ENCODE data around the gene RPP21.
A peak's percentile ranks its signal among the peaks of the same experiment; 100 is the strongest.

Gene RPP21

DNA sequence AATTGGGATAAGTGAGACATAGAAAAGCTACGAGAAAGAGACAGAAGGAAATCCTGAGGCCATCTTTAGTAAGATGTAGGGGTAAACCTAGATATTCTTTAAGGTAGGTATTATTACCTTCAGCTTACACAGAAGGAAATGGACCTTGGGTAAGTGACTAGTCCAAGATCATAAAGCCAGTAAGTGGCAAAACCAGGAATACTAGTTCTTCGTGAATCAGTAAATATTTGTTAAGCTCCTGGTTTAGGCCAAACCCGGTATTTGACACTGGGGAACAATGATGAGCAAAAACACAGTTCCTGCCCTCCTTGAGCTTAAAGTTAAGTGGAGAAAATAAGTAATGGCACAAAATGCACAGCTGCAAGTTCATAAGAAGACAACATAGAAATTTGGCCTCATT is 13.0 kb upstream of the RPP21 start:
- Histone ChIP-seq H3K79me2 (ENCODE audit: control insufficient read depth, insufficient read depth, low read length, unreplicated experiment) (peaks cover 11% of the 10 kb centered on the region), H3K4me3 (ENCODE audit: low read depth, low read length) (no peak overlapping the region), H3K27ac (ENCODE audit: low read depth, low read length) (no peak overlapping the region), H3K36me3 (ENCODE audit: insufficient read depth, low read length) (peaks cover 15% of the 10 kb centered on the region), H3K4me1 (ENCODE audit: control insufficient read depth, insufficient read depth, low read length, unreplicated experiment) (peaks cover 7% of the 10 kb centered on the region), H2AFZ (ENCODE audit: low read length, unreplicated experiment) (no peak overlapping the region), H3K27me3 (ENCODE audit: insufficient read depth, low read length) (no peaks in the 10 kb centered on the region)

DNA sequence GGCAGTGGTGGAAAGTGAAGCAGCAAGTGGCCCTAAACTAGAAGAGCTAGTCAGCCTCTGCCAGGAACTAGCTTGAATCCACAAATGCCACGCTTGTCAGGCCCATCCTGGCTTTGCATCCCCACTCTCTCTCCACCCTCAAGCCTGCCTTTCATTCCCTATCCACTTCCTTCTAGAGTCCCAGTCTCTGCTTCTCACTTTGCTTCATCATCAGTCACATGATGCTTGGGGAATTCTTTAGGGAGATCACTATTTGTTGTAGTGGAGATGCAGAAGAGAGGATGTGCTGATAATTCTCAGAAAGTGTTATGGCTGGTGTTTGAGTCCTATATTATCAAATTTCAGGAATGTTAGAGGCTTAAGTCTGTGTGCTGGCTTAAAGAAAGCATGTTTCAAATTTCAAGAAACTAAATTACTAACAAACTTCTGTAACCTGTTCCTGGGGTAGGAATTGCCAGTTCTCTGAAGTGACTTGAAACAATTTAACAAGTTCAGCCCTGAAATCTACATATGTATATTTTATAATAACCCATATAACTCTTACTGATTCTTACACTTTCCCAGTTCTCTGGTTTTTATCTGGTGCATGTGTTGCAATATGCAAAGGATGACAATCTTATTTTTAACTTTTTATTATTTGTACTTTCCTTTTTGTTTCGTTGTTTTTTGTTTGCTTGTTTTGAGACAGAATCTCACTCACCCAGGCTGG is 10.7 kb upstream of the RPP21 start:
- Histone ChIP-seq H3K4me1 (ENCODE audit: control insufficient read depth, insufficient read depth, low read length, unreplicated experiment) (no peaks in the 10 kb centered on the region), H3K4me3 (ENCODE audit: low read depth, low read length) (no peak overlapping the region), H2AFZ (ENCODE audit: low read length, unreplicated experiment) (no peak overlapping the region), H3K79me2 (ENCODE audit: control insufficient read depth, insufficient read depth, low read length, unreplicated experiment) (no peaks in the 10 kb centered on the region), H3K27ac (ENCODE audit: low read depth, low read length) (no peak overlapping the region), H3K27me3 (ENCODE audit: insufficient read depth, low read length) (no peaks in the 10 kb centered on the region), H3K36me3 (ENCODE audit: insufficient read depth, low read length) (peaks cover 21% of the 10 kb centered on the region)

DNA sequence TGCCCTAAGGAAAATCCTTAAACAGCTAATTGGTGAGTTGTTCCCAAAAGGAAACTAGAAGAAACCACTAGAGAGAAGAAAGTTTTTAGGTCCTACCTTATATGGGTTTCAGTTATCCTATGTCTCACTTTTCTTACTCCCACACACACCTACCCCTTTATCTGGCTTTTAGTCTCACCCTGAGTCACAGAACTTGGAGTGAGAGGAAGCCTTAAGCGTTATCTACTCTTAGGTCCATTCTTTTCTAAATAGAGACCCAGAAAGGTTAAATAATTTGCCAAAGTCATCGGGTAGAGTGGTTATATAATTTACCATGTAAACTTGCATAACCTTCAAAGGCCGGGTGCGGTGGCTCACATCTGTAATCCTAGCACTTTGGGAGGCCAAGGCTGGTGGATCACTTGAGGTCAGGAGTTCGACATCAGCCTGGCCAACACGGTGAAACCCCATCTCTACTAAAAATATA is 4.3 kb upstream of the RPP21 start:
- Histone ChIP-seq H3K36me3 (ENCODE audit: insufficient read depth, low read length) (peaks cover 15% of the 10 kb centered on the region), H3K4me1 (ENCODE audit: control insufficient read depth, insufficient read depth, low read length, unreplicated experiment) (no peaks in the 10 kb centered on the region)

DNA sequence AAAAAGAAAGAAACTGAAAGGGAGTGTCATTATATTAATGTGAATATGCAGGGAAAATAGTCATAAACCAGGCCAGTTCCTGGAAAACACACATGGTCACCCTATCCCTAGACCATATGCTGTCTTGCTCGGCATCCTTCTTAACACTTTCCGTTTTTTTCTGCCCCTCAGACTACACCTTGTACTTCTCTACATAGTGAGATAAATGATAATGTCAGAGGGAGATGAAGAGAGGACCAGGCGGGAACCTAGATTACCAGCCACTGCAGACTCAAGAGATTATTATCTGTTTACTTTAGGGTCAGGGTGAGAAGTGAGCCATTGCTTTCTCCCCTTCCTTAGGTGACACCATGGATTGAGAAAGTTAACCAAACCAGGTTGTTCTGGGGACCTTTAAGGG is 3.7 kb upstream of the RPP21 start:
- no peak overlapping the region for H3K27ac ChIP-seq (ENCODE audit: low read depth, low read length)
- no peak overlapping the region for H2AFZ ChIP-seq (ENCODE audit: low read length, unreplicated experiment)
- H3K36me3 ChIP-seq (ENCODE audit: insufficient read depth, low read length), result peaks cover 12% of the 10 kb centered on the region
- no peaks in the 10 kb centered on the region for H3K79me2 ChIP-seq (ENCODE audit: control insufficient read depth, insufficient read depth, low read length, unreplicated experiment)
- peaks cover 3% of the 10 kb centered on the region for H3K4me1 ChIP-seq (ENCODE audit: control insufficient read depth, insufficient read depth, low read length, unreplicated experiment)
- no peaks in the 10 kb centered on the region for H3K27me3 ChIP-seq (ENCODE audit: insufficient read depth, low read length)
- H3K4me3 ChIP-seq (ENCODE audit: low read depth, low read length), result no peak overlapping the region

More for the DNA sequence above, 4.3 kb upstream of the RPP21 start:
- Histone ChIP-seq H3K27me3 (ENCODE audit: insufficient read depth, low read length) (no peaks in the 10 kb centered on the region), H3K79me2 (ENCODE audit: control insufficient read depth, insufficient read depth, low read length, unreplicated experiment) (no peaks in the 10 kb centered on the region), H2AFZ (ENCODE audit: low read length, unreplicated experiment) (no peak overlapping the region), H3K27ac (ENCODE audit: low read depth, low read length) (no peak overlapping the region), H3K4me3 (ENCODE audit: low read depth, low read length) (no peak overlapping the region)

DNA sequence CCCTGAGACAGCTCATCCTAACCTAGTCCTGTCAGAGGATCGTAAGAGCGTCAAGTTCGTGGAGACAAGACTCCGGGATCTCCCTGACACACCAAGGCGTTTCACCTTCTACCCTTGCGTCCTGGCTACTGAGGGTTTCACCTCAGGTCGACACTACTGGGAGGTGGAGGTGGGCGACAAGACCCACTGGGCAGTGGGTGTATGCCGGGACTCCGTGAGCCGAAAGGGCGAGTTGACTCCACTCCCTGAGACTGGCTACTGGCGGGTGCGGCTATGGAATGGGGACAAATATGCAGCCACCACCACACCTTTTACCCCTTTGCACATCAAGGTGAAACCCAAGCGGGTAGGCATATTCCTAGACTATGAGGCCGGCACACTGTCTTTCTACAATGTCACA is 3.2 kb upstream of the RPP21 start:
- Histone ChIP-seq H3K79me2 (ENCODE audit: control insufficient read depth, insufficient read depth, low read length, unreplicated experiment) (no peaks in the 10 kb centered on the region), H2AFZ (ENCODE audit: low read length, unreplicated experiment) (no peak overlapping the region), H3K4me3 (ENCODE audit: low read depth, low read length) (no peak overlapping the region), H3K27me3 (ENCODE audit: insufficient read depth, low read length) (no peaks in the 10 kb centered on the region), H3K4me1 (ENCODE audit: control insufficient read depth, insufficient read depth, low read length, unreplicated experiment) (peaks cover 3% of the 10 kb centered on the region), H3K36me3 (ENCODE audit: insufficient read depth, low read length) (peaks cover 7% of the 10 kb centered on the region; the same call in 1 of the 2 replicates), H3K27ac (ENCODE audit: low read depth, low read length) (no peak overlapping the region)

DNA sequence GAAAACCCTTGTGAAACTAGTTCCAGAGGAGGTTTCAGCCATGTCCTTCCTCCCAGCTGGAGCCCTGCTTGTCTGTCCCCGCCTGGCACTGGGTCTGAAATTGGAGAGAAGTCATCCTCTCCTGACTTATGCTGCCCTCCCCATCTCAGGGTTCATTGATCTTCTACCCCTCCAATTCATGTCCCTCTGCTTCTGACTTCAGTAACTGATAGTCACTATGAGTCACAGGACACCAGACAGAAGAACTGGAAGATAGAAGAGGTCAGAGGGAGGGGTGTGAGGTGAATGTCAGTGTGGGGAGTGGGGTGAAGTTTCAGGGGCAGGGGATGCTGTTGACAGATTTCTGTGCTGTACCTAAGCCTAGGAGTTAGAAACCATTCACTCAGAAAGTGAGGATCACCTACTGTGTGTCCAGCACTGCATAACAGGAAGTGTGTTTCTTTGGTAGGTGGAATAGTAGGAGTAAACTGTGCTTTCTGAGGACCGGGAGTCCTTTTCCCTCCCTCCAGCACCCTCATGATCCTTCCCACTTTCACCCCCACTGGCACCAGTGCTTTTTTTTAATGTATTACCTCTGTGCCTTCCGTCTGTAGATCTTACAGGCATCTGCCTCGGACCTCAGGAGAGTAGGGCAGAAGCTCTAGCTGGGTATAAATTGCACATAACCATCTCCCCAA is 627 bp upstream of the RPP21 start:
- H3K4me3 ChIP-seq (ENCODE audit: low read depth, low read length), result peak overlapping the region; percentile 94
- H3K79me2 ChIP-seq (ENCODE audit: control insufficient read depth, insufficient read depth, low read length, unreplicated experiment), result no peaks in the 10 kb centered on the region
- peaks cover 3% of the 10 kb centered on the region for H3K4me1 ChIP-seq (ENCODE audit: control insufficient read depth, insufficient read depth, low read length, unreplicated experiment)
- peak overlapping the region; percentile 63 for H2AFZ ChIP-seq (ENCODE audit: low read length, unreplicated experiment)
- no peak overlapping the region for H3K27ac ChIP-seq (ENCODE audit: low read depth, low read length)
- no peaks in the 10 kb centered on the region for H3K27me3 ChIP-seq (ENCODE audit: insufficient read depth, low read length)
- no peaks in the 10 kb centered on the region for H3K36me3 ChIP-seq (ENCODE audit: insufficient read depth, low read length)

DNA sequence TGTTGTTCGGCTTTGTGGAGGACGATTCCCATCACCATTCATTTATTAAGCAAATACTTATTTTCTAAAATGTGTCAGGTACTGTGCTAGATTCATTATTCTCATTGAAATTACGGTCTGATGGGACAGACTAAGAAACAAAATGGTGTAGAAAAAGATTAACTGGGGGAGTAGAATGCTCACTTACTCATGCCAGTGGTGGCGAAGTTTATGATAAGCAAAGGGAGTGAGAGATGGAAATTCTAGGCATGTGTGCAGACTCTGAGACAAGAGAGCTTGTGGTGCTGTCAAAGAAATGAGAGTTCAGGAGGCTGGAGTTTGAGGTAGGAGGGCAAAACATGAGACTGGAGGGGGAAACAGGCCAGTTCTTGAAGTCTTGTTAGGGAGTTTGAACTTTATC is 896 bp downstream of the RPP21 start:
- Histone ChIP-seq H3K27ac (ENCODE audit: low read depth, low read length) (no peak overlapping the region), H3K79me2 (ENCODE audit: control insufficient read depth, insufficient read depth, low read length, unreplicated experiment) (no peaks in the 10 kb centered on the region), H2AFZ (ENCODE audit: low read length, unreplicated experiment) (no peak overlapping the region), H3K27me3 (ENCODE audit: insufficient read depth, low read length) (no peaks in the 10 kb centered on the region), H3K4me3 (ENCODE audit: low read depth, low read length) (peak overlapping the region; percentile 94), H3K4me1 (ENCODE audit: control insufficient read depth, insufficient read depth, low read length, unreplicated experiment) (peaks cover 3% of the 10 kb centered on the region), H3K36me3 (ENCODE audit: insufficient read depth, low read length) (no peaks in the 10 kb centered on the region)

DNA sequence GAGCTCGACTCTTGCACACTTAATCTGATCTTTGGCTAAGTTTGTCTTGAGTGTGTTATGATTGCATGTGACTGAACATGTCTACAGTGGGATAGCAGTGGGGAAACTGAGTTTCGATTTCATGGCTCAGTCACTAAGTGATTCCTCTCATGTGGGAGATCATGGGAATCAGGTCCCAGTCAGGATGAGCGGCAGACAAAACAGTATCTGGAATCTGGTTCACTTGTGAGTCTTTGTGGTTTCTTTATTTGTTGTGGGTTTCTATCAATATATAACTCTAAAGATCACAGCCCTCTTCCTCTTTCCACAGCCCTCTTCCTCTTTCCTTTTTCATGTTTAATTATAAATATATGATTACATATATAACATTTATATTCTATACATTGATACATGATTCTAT is 4.0 kb downstream of the RPP21 start:
- Histone ChIP-seq H3K4me3 (ENCODE audit: low read depth, low read length) (no peak overlapping the region), H3K27me3 (ENCODE audit: insufficient read depth, low read length) (0 out of 2 replicates have a peak, but pooled peaks cover 15% of the 10 kb centered on the region), H2AFZ (ENCODE audit: low read length, unreplicated experiment) (no peak overlapping the region), H3K36me3 (ENCODE audit: insufficient read depth, low read length) (no peaks in the 10 kb centered on the region), H3K4me1 (ENCODE audit: control insufficient read depth, insufficient read depth, low read length, unreplicated experiment) (peaks cover 3% of the 10 kb centered on the region), H3K27ac (ENCODE audit: low read depth, low read length) (no peak overlapping the region), H3K79me2 (ENCODE audit: control insufficient read depth, insufficient read depth, low read length, unreplicated experiment) (no peaks in the 10 kb centered on the region)

DNA sequence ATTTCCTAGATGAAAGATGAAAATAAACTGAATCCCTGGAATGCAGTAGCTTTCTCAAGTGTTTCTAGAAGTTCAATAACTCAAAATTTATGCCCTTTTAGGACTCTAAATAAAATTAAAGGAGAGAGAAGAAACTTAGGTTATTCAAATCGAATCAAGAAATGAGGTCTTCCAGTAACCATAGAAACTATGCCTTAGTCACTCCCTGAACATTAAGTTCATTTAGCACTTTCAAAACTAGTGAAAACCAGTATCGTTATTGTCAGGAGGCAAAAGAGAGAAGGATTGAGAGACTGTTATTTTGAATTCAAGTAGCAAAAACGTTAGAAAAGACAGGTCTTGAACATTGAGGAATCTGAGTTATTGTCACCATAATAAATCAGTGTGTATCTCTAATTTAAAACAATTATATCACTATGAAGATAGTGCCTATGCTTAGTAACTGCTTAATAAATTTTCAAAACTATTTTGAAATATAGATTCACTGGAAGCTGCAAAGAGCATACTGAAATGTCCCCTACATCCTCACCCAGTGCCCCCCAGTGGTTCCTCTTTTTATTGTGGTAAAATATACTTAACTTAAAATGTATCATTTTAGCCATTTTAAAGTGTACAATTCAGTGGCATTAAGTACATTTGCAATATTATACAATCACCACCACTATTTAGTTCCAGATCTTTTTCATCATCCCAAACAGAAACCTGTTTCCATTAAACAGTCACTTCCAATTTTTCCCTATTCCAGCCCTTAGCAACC is 4.6 kb downstream of the RPP21 start:
- H3K79me2 ChIP-seq (ENCODE audit: control insufficient read depth, insufficient read depth, low read length, unreplicated experiment), result no peaks in the 10 kb centered on the region
- no peak overlapping the region for H2AFZ ChIP-seq (ENCODE audit: low read length, unreplicated experiment)
- no peaks in the 10 kb centered on the region for H3K36me3 ChIP-seq (ENCODE audit: insufficient read depth, low read length)
- H3K4me1 ChIP-seq (ENCODE audit: control insufficient read depth, insufficient read depth, low read length, unreplicated experiment), result peaks cover 3% of the 10 kb centered on the region
- H3K27me3 ChIP-seq (ENCODE audit: insufficient read depth, low read length), result 0 out of 2 replicates have a peak, but pooled peaks cover 15% of the 10 kb centered on the region
- H3K27ac ChIP-seq (ENCODE audit: low read depth, low read length), result no peak overlapping the region
- H3K4me3 ChIP-seq (ENCODE audit: low read depth, low read length), result no peak overlapping the region

DNA sequence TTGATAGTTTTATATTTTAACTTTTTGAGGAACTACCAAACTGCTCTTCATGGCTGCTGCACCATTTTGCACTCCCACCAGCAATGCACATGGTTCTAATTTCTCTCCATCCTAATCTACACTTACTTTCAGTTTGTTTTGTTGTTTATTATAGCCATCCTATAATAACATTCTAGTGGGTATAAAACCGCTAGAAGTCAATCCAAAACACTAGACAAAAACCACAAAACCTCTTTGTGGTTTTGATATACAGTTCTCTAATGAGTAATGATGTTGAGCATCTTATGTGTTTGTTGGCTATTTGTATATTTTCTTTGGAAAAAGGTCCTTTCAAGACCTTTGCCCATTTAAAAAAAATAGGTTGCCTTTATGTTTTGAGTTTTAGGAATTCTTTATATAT is 5.6 kb downstream of the RPP21 start:
- Histone ChIP-seq H3K27ac (ENCODE audit: low read depth, low read length) (no peak overlapping the region), H3K4me3 (ENCODE audit: low read depth, low read length) (no peak overlapping the region), H2AFZ (ENCODE audit: low read length, unreplicated experiment) (no peak overlapping the region), H3K27me3 (ENCODE audit: insufficient read depth, low read length) (0 out of 2 replicates have a peak, but pooled peaks cover 15% of the 10 kb centered on the region), H3K36me3 (ENCODE audit: insufficient read depth, low read length) (no peaks in the 10 kb centered on the region), H3K79me2 (ENCODE audit: control insufficient read depth, insufficient read depth, low read length, unreplicated experiment) (no peaks in the 10 kb centered on the region), H3K4me1 (ENCODE audit: control insufficient read depth, insufficient read depth, low read length, unreplicated experiment) (peaks cover 3% of the 10 kb centered on the region)

All from ACC112 (cell line).